ENCODE data around the gene NFKBIE. TPM values are rescaled to one million over a fixed set of nuclear protein-coding genes. Genes with fewer than 3 reads are reported as not detected.

Gene NFKBIE
- total and polyA plus RNA-seq, 9 of the 15 experiments (the other 6 are each of a cell fraction or from before 2014, with no cell fraction given) = 2.1 to 16.4 (median 11.7) TPM

- no peak for TF ChIP-seq ILK (tag; IDR thresholded peaks at IDR 0.05; ENCODE audit: borderline replicate concordance, low read depth)
- peak; percentile 45 to 66; a peak in 1 of 4 replicates for TF ChIP-seq RCOR1 (IDR thresholded peaks at IDR 0.05; ENCODE audit: borderline replicate concordance in 1 of 2, low read depth in 2 of 2, low read length in 2 of 2)
- 0 out of 2 replicates have a peak, but pooled peaks have one; percentile 30 for TF ChIP-seq MEF2A (IDR thresholded peaks at IDR 0.05; ENCODE audit: control insufficient read depth, low read depth, low read length)
- no peak for TF ChIP-seq NUFIP1 (IDR thresholded peaks at IDR 0.05; ENCODE audit: partially characterized antibody)
- TF ChIP-seq ZNF277 (CRISPR knock-in tag; IDR thresholded peaks at IDR 0.05; ENCODE audit: borderline replicate concordance) = no peak
- no peak for TF ChIP-seq FOXK1 (CRISPR knock-in tag; IDR thresholded peaks at IDR 0.05; ENCODE audit: borderline replicate concordance)
- TF ChIP-seq REST (IDR thresholded peaks at IDR 0.05; ENCODE audit: borderline replicate concordance) = peak; percentile 49
- TF ChIP-seq REST (CRISPR knock-in tag; IDR thresholded peaks at IDR 0.05; ENCODE audit: low read depth) = no peak
- TF ChIP-seq THAP7 (CRISPR knock-in tag; IDR thresholded peaks at IDR 0.05) = no peak; the same call in 1 of the 2 replicates
- TF ChIP-seq TFAM (CRISPR knock-in tag; conservative IDR thresholded peaks at IDR 0.05) = no peak
- 0 out of 2 replicates have a peak, but pooled peaks have one; percentile 8 for TF ChIP-seq MAX (CRISPR knock-in tag; IDR thresholded peaks at IDR 0.05)
- TF ChIP-seq HSF4 (CRISPR knock-in tag; IDR thresholded peaks at IDR 0.05; ENCODE audit: borderline replicate concordance) = no peak
- no peak; the same call in 1 of the 2 replicates for TF ChIP-seq ATF7 (IDR thresholded peaks at IDR 0.05)
Measured at GRCh38 chr6:44245912-44246662, 19.3 kb downstream of the NFKBIE start (continued).
